ES-I3 (cell line): Measurements from ENCODE around the gene C1QTNF12.

Experiments used
- H3K36me3 ChIP-seq: 2 replicates; pipeline ENCODE4 v1.6.1; 2013; ENCODE audit warnings: mild to moderate bottlenecking, low read length, control low read depth, moderate library complexity; ENCODE audit not compliant: insufficient read depth
- H3K4me1 ChIP-seq: 2 replicates; pipeline ENCODE4 v1.6.1; 2013; ENCODE audit warnings: mild to moderate bottlenecking, control low read depth, low read length; ENCODE audit not compliant: insufficient read depth
- H3K9ac ChIP-seq: 2 replicates; pipeline ENCODE4 v1.6.1; 2013; ENCODE audit warnings: low read depth, mild to moderate bottlenecking, low read length, moderate library complexity
- H3K9me3 ChIP-seq: 2 replicates; pipeline ENCODE4 v1.6.1; 2013; ENCODE audit warnings: mild to moderate bottlenecking, low read length, moderate library complexity; ENCODE audit not compliant: control insufficient read depth, insufficient read depth

Gene C1QTNF12

GRCh38 chr1:1228596-1229321, 17.8 kb downstream of the C1QTNF12 start:
- no peak overlapping the region for H3K9ac ChIP-seq
- H3K36me3 ChIP-seq: no peaks in the 10 kb centered on the region
- H3K9me3 ChIP-seq: no peaks in the 10 kb centered on the region
- no peaks in the 10 kb centered on the region for H3K4me1 ChIP-seq

GRCh38 chr1:1228187-1228586, 18.3 kb downstream of the C1QTNF12 start:
- Histone ChIP-seq H3K9me3 (no peaks in the 10 kb centered on the region), H3K9ac (no peak overlapping the region), H3K36me3 (no peaks in the 10 kb centered on the region), H3K4me1 (no peaks in the 10 kb centered on the region)

- Histone ChIP-seq H3K36me3 (peaks cover 4% of the 10 kb centered on the region; the same call in 1 of the 2 replicates), H3K9ac (no peak overlapping the region), H3K4me1 (no peaks in the 10 kb centered on the region), H3K9me3 (no peaks in the 10 kb centered on the region)
Observed at GRCh38 chr1:1227386-1227785, 19.1 kb downstream of the C1QTNF12 start.

- Histone ChIP-seq H3K36me3 (peaks cover 6% of the 10 kb centered on the region; the same call in 1 of the 2 replicates), H3K9ac (no peak overlapping the region), H3K4me1 (no peaks in the 10 kb centered on the region), H3K9me3 (no peaks in the 10 kb centered on the region)
Observed at GRCh38 chr1:1226566-1227362, 19.8 kb downstream of the C1QTNF12 start.

GRCh38 chr1:1225913-1226312, 20.6 kb downstream of the C1QTNF12 start:
- Histone ChIP-seq H3K4me1 (no peaks in the 10 kb centered on the region), H3K9me3 (no peaks in the 10 kb centered on the region), H3K36me3 (peaks cover 6% of the 10 kb centered on the region; the same call in 1 of the 2 replicates), H3K9ac (no peak overlapping the region)

DNA sequence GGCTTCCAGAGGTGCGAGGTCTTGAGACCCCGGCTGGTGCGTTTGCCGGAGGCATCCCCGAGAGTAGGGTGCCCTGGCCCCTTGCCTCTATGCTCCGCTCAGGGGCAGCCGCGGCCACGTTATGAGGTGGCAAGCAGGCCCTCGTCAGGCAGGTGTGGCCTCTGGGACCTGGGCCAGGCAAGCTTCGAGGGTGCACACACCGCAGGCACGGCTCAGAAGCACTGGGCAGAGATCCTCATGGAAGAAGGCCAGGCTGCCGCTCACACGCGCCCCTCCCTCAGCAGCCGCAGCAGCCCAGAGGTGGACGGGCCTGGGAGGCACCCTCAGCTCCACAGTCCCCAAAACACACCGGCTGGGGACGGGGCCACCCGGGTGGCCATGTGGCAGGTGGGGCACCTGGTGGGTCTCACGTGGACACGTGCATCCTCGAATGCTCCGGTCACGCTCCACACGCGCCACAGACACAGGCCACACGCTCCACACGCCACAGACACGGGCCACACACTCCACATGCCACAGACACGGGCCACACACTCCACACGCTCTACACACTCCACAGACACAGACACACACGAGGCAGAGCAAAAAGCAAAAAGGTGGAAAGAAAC, 21.2 kb downstream of the C1QTNF12 start:
- Histone ChIP-seq H3K9ac (no peak overlapping the region), H3K36me3 (peaks cover 6% of the 10 kb centered on the region; the same call in 1 of the 2 replicates), H3K4me1 (no peaks in the 10 kb centered on the region), H3K9me3 (no peaks in the 10 kb centered on the region)

DNA sequence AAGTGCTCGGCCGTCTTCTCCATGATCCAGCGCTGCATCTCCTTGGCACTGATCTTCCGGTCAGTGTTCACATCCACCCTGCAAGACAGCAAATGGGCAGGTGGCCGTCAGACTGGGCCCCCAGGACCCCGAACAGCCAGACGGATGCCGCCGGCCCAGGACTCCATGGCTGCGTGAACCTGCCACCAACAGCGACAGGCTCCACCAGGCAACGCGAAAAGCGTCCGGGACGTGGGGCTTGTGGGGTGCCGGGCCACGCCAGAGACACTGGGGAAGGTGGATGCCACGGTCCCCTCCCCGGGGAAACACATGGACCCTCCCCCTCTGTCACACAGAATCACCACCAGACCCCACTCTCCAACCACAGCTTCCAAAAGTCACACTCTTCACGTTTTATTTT, 22.6 kb downstream of the C1QTNF12 start:
- H3K36me3 ChIP-seq: peaks cover 6% of the 10 kb centered on the region; the same call in 1 of the 2 replicates
- H3K9me3 ChIP-seq: no peaks in the 10 kb centered on the region
- no peak overlapping the region for H3K9ac ChIP-seq
- H3K4me1 ChIP-seq: no peaks in the 10 kb centered on the region

GRCh38 chr1:1223321-1223720, 23.2 kb downstream of the C1QTNF12 start:
- Histone ChIP-seq H3K9ac (no peak overlapping the region), H3K9me3 (no peaks in the 10 kb centered on the region), H3K36me3 (peaks cover 6% of the 10 kb centered on the region; the same call in 1 of the 2 replicates), H3K4me1 (no peaks in the 10 kb centered on the region)

DNA sequence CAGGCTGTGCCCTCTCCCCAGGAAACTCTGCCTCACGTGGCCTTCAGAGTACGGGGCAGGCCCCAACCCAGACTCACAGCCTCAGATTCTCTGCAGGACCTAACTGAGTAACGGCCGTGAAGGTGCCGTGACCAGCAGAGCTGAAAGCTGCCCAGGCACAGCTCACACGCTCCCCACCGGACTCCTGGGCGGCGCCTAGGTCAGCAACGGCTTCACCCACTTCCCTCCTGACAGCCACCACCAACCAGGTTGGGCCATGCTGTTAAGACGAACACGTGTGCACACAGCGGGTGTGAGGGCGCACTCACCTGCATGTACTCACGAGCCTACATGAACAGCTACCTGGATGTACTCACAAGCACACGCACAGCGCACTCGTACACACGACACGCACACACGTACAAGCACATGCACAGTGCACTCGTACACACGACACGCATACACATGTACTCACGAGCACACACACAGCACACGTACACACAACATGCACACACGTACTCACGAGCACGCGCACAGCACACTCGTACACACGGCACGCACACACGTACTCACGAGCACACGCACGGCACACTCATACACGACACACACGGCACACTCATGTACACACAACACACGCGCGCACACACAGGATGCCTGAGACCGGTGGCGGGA, 23.8 kb downstream of the C1QTNF12 start:
- no peaks in the 10 kb centered on the region for H3K9me3 ChIP-seq
- peaks cover 6% of the 10 kb centered on the region; the same call in 1 of the 2 replicates for H3K36me3 ChIP-seq
- H3K4me1 ChIP-seq: no peaks in the 10 kb centered on the region
- no peak overlapping the region for H3K9ac ChIP-seq

DNA sequence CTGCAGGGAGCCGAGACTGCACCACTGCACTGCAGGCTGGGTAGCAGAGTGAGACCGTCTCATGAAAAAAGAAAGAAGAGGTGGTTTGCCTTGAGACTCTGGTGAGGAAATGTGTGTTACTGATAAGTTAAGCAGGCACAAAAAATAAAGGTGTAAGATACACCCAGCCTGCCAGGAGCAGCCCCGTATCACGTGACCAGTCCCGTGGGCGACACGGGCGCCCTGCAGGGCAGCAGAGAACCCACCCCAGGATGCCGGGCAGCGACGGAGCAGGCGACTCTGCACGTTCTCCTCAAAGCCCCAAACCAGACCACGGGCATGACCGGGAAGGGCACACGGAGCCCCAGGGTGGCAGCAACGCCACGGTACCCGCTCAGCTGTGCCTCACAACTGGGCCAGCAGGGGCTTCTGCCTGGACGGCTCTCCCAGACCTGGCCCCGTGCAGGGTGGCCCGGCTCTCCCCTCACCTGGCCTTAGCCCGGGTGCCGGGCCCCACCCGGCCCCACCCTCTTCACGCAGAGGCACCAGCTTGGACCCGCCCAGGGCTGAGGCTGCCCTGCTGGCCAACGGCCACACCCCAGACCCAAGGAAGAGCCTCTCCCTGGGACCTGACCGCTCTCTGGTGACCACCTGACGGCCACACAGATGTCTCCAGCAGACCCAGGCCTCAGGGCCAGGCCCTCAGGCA, 24.5 kb downstream of the C1QTNF12 start:
- Histone ChIP-seq H3K36me3 (peaks cover 6% of the 10 kb centered on the region; the same call in 1 of the 2 replicates), H3K9ac (no peak overlapping the region), H3K4me1 (no peaks in the 10 kb centered on the region), H3K9me3 (no peaks in the 10 kb centered on the region)

GRCh38 chr1:1220197-1220596, 26.3 kb downstream of the C1QTNF12 start:
- Histone ChIP-seq H3K9ac (no peak overlapping the region), H3K36me3 (peaks cover 6% of the 10 kb centered on the region; the same call in 1 of the 2 replicates), H3K9me3 (no peaks in the 10 kb centered on the region), H3K4me1 (no peaks in the 10 kb centered on the region)

DNA sequence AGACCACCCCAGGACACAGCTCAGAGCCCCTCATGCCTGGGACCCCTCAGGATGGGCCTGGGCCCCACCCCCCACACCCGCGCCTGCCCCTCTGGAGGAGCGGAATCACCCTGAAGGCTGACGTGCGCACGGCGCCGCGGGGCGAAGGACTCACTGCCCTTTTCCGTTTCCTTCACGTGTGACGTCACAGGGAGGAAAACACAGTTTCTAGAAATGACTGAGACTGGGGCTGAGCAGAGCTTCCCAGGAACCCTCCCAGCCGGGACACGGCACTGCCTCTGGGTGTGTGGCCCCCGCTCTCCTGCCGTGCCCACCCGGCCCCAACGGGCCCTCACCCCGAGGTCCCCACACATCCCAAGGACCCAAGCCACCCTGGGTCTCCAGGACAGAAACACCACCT, 27.2 kb downstream of the C1QTNF12 start:
- peaks cover 6% of the 10 kb centered on the region; the same call in 1 of the 2 replicates for H3K36me3 ChIP-seq
- no peaks in the 10 kb centered on the region for H3K9me3 ChIP-seq
- no peak overlapping the region for H3K9ac ChIP-seq
- no peaks in the 10 kb centered on the region for H3K4me1 ChIP-seq

GRCh38 chr1:1218524-1219200, 27.9 kb downstream of the C1QTNF12 start:
- Histone ChIP-seq H3K36me3 (peaks cover 6% of the 10 kb centered on the region; the same call in 1 of the 2 replicates), H3K9me3 (no peaks in the 10 kb centered on the region), H3K9ac (no peak overlapping the region), H3K4me1 (no peaks in the 10 kb centered on the region)
